Neural progenitor cell (in vitro differentiated cells): ENCODE data around the gene TBL1X. TPM values are rescaled to one million over a fixed set of nuclear protein-coding genes. Genes with fewer than 3 reads are reported as not detected.

Experiments
- DNase-seq: peaks from one replicate; pipeline ENCODE4 v3.0.0-alpha.2; 2016; ENCODE audit warnings: low spot score
- H2AFZ ChIP-seq: fragments of 200-600 bp; sonication (generic); replicated peaks from 2 replicates; pipeline ENCODE4 v1.6.1; 2016; ENCODE audit warnings: antibody characterized with exemption
- H3F3A ChIP-seq: fragments of 200-600 bp; sonication (generic); 2 replicates; pipeline ENCODE4 v1.6.1; 2016; ENCODE audit warnings: antibody characterized with exemption, low read depth
- H3K27ac ChIP-seq: fragments of 200-600 bp; sonication (generic); 2 replicates; pipeline ENCODE4 v1.5.1; 2016; ENCODE audit warnings: mild to moderate bottlenecking
- H3K27me3 ChIP-seq: fragments of 200-600 bp; sonication (generic); 2 replicates; pipeline ENCODE4 v1.6.1; 2016; ENCODE audit warnings: mild to moderate bottlenecking, moderate library complexity
- H3K36me3 ChIP-seq: fragments of 200-600 bp; sonication (generic); 2 replicates; pipeline ENCODE4 v1.5.1; 2016
- H3K4me1 ChIP-seq: fragments of 200-600 bp; sonication (generic); 2 replicates; pipeline ENCODE4 v1.6.1; 2016; ENCODE audit warnings: mixed run types
- H3K4me2 ChIP-seq: fragments of 200-600 bp; sonication (generic); 2 replicates; pipeline ENCODE4 v1.6.1; 2016
- H3K4me3 ChIP-seq: fragments of 200-600 bp; sonication (generic); 2 replicates; pipeline ENCODE4 v1.5.1; 2016
- H3K79me2 ChIP-seq: fragments of 200-600 bp; sonication (generic); 2 replicates; pipeline ENCODE4 v1.6.1; 2016; ENCODE audit warnings: low read depth
- H3K9ac ChIP-seq: fragments of 200-600 bp; sonication (generic); 2 replicates; pipeline ENCODE4 v1.6.1; 2016
- H3K9me3 ChIP-seq: fragments of 200-600 bp; sonication (generic); 2 replicates; pipeline ENCODE4 v1.5.1; 2016; ENCODE audit warnings: low read depth
- H4K20me1 ChIP-seq: fragments of 200-600 bp; sonication (generic); 2 replicates; pipeline ENCODE4 v1.6.1; 2016; ENCODE audit warnings: low read depth
- H3K27ac Mint-ChIP-seq: 3 replicates; pipeline ENCODE4 v1.8.0; 2021; ENCODE audit warnings: mixed read lengths
- H3K27me3 Mint-ChIP-seq: 2 replicates; pipeline ENCODE4 v1.8.0; 2022; ENCODE audit warnings: low read depth, mild to moderate bottlenecking, inconsistent platforms, moderate library complexity, mixed read lengths; ENCODE audit not compliant: insufficient read depth
- H3K36me3 Mint-ChIP-seq: 3 replicates; pipeline ENCODE4 v1.8.0; 2021; ENCODE audit warnings: mixed read lengths
- H3K4me1 Mint-ChIP-seq: 3 replicates; pipeline ENCODE4 v1.8.0; 2021; ENCODE audit warnings: mixed read lengths
- H3K4me3 Mint-ChIP-seq: 3 replicates; pipeline ENCODE4 v1.8.0; 2021; ENCODE audit warnings: mild to moderate bottlenecking, moderate library complexity, mixed read lengths
- H3K9me3 Mint-ChIP-seq: 3 replicates; pipeline ENCODE4 v1.8.0; 2020; ENCODE audit warnings: mixed read lengths
- EZH2 ChIP-seq: fragments of 200-600 bp; sonication (generic); IDR thresholded peaks from 2 replicates; pipeline ENCODE4 v1.6.1; 2017; ENCODE audit warnings: antibody characterized with exemption, mild to moderate bottlenecking, moderate library complexity
- EZH2phosphoT487 ChIP-seq: fragments of 200-600 bp; sonication (generic); IDR thresholded peaks from 2 replicates; pipeline ENCODE4 v1.6.1; 2017; ENCODE audit warnings: antibody characterized with exemption
- total RNA-seq: library from RNA; depleted of rRNA; stranded (reverse); fragments of >200 nt; gene quantifications from 2 replicates; pipeline ENCODE4 v1.2.3, GENCODE V29; 2015; ENCODE audit warnings: low replicate concordance
- TF ChIP-seq, protein P1 (sequence below): fragments of 200-600 bp; sonication (generic); IDR thresholded peaks from 2 replicates; pipeline ENCODE4 v1.5.1; 2017; ENCODE audit warnings: antibody characterized with exemption, mild to moderate bottlenecking

Gene TBL1X
- total RNA-seq, 1 donor from 2014 or later, result 35.7 TPM

DNA sequence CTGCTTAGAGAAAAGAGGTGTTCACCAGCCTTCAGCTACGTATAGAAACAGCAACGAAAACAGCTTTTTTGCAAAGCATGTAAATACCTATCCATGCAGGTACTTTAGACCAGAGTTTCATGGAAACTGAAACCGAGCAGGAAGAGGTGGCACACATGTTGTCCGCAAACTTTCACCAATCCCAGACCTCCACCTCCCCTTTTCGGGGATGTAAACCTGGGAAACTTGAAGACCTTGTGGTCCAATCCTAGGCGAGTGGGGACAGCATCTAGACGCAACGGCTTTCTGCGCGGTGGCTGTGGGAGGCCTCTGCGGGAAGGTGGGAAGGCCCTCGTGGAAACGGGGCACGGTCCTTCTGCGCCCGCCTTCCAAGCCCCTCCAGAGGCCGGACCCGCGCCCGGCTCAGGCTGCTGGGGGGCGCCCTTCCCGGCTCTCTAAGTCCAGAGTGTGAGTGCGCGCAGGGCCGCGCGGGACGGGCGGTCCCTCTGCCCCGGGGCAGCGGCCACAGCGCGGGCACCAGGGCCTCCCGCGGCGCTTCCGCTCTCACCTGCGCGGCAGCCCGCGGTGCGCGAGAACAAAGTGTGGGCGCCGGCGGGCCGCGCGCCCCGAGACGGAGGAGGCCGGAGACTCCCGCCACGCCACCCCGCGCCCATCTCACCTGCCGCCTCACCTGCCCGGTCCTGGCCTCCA, 320.5 kb downstream of the TBL1X start:
- H3K4me2 ChIP-seq, result peak overlapping the region; percentile 75
- H4K20me1 ChIP-seq, result peaks cover 16% of the 10 kb centered on the region
- peaks cover 32% of the 10 kb centered on the region for H3K4me1 Mint-ChIP-seq
- peaks cover 2% of the 10 kb centered on the region for H3K27me3 Mint-ChIP-seq
- TF ChIP-seq, protein P1, sequence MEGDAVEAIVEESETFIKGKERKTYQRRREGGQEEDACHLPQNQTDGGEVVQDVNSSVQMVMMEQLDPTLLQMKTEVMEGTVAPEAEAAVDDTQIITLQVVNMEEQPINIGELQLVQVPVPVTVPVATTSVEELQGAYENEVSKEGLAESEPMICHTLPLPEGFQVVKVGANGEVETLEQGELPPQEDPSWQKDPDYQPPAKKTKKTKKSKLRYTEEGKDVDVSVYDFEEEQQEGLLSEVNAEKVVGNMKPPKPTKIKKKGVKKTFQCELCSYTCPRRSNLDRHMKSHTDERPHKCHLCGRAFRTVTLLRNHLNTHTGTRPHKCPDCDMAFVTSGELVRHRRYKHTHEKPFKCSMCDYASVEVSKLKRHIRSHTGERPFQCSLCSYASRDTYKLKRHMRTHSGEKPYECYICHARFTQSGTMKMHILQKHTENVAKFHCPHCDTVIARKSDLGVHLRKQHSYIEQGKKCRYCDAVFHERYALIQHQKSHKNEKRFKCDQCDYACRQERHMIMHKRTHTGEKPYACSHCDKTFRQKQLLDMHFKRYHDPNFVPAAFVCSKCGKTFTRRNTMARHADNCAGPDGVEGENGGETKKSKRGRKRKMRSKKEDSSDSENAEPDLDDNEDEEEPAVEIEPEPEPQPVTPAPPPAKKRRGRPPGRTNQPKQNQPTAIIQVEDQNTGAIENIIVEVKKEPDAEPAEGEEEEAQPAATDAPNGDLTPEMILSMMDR, result no peak
- TF ChIP-seq EZH2 (no peak), EZH2phosphoT487 (no peak)
- H3F3A ChIP-seq, result no peaks in the 10 kb centered on the region
- no peak overlapping the region for H3K27ac Mint-ChIP-seq
- peaks cover 8% of the 10 kb centered on the region for H3K9me3 Mint-ChIP-seq
- H3K36me3 Mint-ChIP-seq, result no peaks in the 10 kb centered on the region
- no peak overlapping the region for H3K9ac ChIP-seq
- no peak overlapping the region for H2AFZ ChIP-seq
- peaks cover 57% of the 10 kb centered on the region for H3K79me2 ChIP-seq
- H3K27ac ChIP-seq, result no peak overlapping the region
- peak overlapping the region; percentile 84 for H3K4me3 Mint-ChIP-seq
- peak overlapping the region; percentile 80 for H3K4me3 ChIP-seq
- H3K9me3 ChIP-seq, result peaks cover 4% of the 10 kb centered on the region
- no peaks in the 10 kb centered on the region for H3K27me3 ChIP-seq
- H3K4me1 ChIP-seq, result peaks cover 18% of the 10 kb centered on the region
- no peaks in the 10 kb centered on the region for H3K36me3 ChIP-seq
- peak; percentile 44 for DNase-seq

DNA sequence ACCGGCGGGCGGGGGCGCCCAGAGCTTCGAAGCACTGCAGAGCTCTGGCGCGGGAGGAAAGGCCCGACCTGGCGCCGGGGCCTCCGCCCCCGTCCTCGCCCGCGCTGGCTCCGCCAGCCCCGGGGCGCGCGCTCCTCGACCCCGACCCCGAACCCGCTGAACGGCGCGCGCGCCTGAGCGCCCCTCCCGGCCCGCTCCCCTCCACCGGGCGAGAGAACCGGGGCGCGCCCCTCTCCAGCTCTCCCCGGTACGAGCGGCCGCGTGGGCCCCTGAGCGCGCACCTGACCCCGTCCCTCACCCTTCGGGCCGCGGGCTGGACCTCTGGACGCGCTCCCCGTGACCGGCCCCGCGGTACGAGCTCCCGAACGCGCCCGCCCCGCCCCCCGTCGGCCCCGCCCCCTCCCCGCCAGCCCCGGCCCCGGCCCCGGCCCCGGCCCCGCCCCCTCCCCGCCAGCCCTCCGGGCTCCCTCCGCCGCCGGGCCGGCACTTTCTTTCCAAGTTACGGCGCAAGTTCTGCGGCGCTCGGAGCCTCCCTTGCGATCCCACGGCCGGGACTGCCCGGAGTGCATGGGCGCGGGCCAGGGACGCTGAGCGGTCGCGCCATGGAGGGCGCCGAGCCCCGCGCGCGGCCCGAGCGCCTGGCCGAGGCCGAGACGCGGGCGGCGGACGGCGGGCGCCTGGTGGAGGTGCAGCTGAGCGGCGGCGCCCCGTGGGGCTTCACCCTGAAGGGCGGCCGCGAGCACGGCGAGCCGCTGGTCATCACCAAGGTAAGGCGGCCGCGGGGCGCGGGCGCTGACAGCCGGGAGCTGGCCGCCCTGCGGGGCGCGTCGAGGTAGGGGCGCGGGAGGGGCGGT, 321.3 kb downstream of the TBL1X start, which contains the start of gene SHROOM2:
Gene SHROOM2 (plus strand): TSS at position 486 of the 854 bp plus-strand sequence. CDS start 117 bp downstream, at position 603.
- H3K27ac Mint-ChIP-seq, result peak within 1 kb of the TSS; percentile 95
- Histone ChIP-seq H3K27me3 (no peaks in the 10 kb centered on the region), H3K9ac (peak within 1 kb of the TSS; percentile 12), H3F3A (no peaks in the 10 kb centered on the region), H3K36me3 (no peaks in the 10 kb centered on the region), H2AFZ (no peak within 1 kb of the TSS), H3K4me3 (peak within 1 kb of the TSS; percentile 80), H3K79me2 (peaks cover 65% of the 10 kb centered on the region), H3K4me1 (peaks cover 19% of the 10 kb centered on the region), H3K4me2 (peak within 1 kb of the TSS; percentile 75), H3K27ac (no peak within 1 kb of the TSS), H3K9me3 (peaks cover 4% of the 10 kb centered on the region), H4K20me1 (peaks cover 16% of the 10 kb centered on the region)
- TF ChIP-seq EZH2 (no peak), EZH2phosphoT487 (no peak)
- TF ChIP-seq, protein P1, result no peak
- peak; percentile 73 for DNase-seq
- peak within 1 kb of the TSS; percentile 98 for H3K4me3 Mint-ChIP-seq
- H3K4me1 Mint-ChIP-seq, result peaks cover 32% of the 10 kb centered on the region
- no peaks in the 10 kb centered on the region for H3K36me3 Mint-ChIP-seq
- H3K27me3 Mint-ChIP-seq, result peaks cover 4% of the 10 kb centered on the region
- H3K9me3 Mint-ChIP-seq, result peaks cover 8% of the 10 kb centered on the region

DNA sequence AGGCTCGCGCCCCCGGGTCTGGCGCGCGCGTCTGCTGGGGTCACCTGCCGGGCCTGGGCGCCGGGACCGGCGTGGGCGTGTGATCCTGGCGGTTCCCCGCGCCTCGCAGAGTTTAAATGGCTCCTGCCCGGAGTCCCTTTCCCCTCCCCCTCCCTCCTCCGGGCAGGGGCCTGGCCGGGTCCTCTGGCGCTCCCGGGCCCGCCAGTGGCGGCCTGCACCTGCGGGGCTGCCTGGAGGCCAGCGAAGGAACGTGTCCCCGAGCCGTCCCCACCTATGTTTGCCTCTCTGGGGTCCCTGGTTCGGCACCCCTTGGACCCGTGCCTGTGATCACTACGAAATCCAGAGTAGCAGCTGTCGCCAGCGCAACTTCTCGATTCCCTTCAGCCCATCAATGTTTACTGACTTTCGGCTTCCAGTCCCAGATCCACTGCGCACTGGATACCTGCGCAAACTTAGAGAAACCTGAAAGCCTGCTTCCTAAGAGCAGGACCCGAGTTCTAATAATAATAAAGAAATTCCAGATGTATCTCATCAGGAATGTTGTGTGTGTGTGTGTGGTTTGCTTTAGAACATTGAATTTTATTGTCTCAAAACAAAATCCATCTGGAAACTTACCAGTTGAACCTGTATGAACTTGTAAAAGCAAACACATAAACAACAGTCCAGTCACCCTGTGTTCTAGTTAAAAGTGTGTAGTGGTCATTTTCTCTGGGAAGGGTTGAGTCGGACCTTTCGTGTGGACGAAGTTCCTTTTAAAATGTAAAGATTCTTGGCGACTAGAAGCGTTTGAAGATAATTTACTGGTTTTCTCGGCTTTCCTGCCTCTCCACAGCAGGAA, 322.2 kb downstream of the TBL1X start:
- Mint-ChIP-seq H3K36me3 (no peaks in the 10 kb centered on the region), H3K4me3 (peak overlapping the region; percentile 98), H3K27ac (peak overlapping the region; percentile 95), H3K27me3 (peaks cover 4% of the 10 kb centered on the region), H3K4me1 (peaks cover 32% of the 10 kb centered on the region), H3K9me3 (peaks cover 8% of the 10 kb centered on the region)
- H3K27me3 ChIP-seq, result no peaks in the 10 kb centered on the region
- peak; percentile 58 for DNase-seq
- peak overlapping the region; percentile 12 for H3K9ac ChIP-seq
- H3K4me1 ChIP-seq, result peaks cover 19% of the 10 kb centered on the region
- H3K9me3 ChIP-seq, result peaks cover 2% of the 10 kb centered on the region
- TF ChIP-seq EZH2, result no peak
- no peaks in the 10 kb centered on the region for H3F3A ChIP-seq
- H3K79me2 ChIP-seq, result peaks cover 71% of the 10 kb centered on the region
- peak overlapping the region; percentile 70 for H3K4me2 ChIP-seq
- no peak overlapping the region for H3K27ac ChIP-seq
- peaks cover 16% of the 10 kb centered on the region for H4K20me1 ChIP-seq
- no peak overlapping the region for H2AFZ ChIP-seq
- no peaks in the 10 kb centered on the region for H3K36me3 ChIP-seq
- H3K4me3 ChIP-seq, result peak overlapping the region; percentile 80
